Loucy (cell line): ENCODE measurements around the gene PSEN1.

Source experiments
- H2AFZ ChIP-seq: fragments of 200-600 bp; sonication (generic); 2 replicates; pipeline ENCODE4 v1.6.0; 2016; ENCODE audit warnings: antibody characterized with exemption, mild to moderate bottlenecking, low read length, moderate library complexity
- H3F3A ChIP-seq: fragments of 200-600 bp; 2 replicates; pipeline ENCODE4 v1.6.0; 2016; ENCODE audit warnings: antibody characterized with exemption, low read depth, mild to moderate bottlenecking
- H3K27me3 ChIP-seq: fragments of 200-600 bp; sonication (generic); 2 replicates; pipeline ENCODE4 v1.6.1; 2014; ENCODE audit warnings: low read length, mild to moderate bottlenecking; ENCODE audit not compliant: insufficient read depth, poor library complexity, severe bottlenecking
- H3K36me3 ChIP-seq: fragments of 200-600 bp; sonication (generic); 2 replicates; pipeline ENCODE4 v1.6.1; 2016; ENCODE audit warnings: low read length; ENCODE audit not compliant: insufficient read depth
- H3K4me1 ChIP-seq: fragments of 200-600 bp; sonication (generic); 2 replicates; pipeline ENCODE4 v1.5.1; 2014; ENCODE audit warnings: low read length, mild to moderate bottlenecking; ENCODE audit not compliant: insufficient read depth, poor library complexity, severe bottlenecking
- H3K4me2 ChIP-seq: fragments of 200-600 bp; sonication (generic); 2 replicates; pipeline ENCODE4 v1.6.0; 2014; ENCODE audit warnings: antibody characterized with exemption, low read length, low read depth, mild to moderate bottlenecking; ENCODE audit not compliant: poor library complexity, severe bottlenecking
- H3K4me3 ChIP-seq: fragments of 200-600 bp; sonication (generic); 2 replicates; pipeline ENCODE4 v1.5.1; 2014; ENCODE audit warnings: low read length, mild to moderate bottlenecking, mixed read lengths; ENCODE audit not compliant: poor library complexity, severe bottlenecking
- H3K79me2 ChIP-seq: fragments of 200-600 bp; sonication (generic); 2 replicates; pipeline ENCODE4 v1.6.1; 2014; ENCODE audit warnings: low read length; ENCODE audit not compliant: insufficient read depth
- H3K9ac ChIP-seq: fragments of 200-600 bp; sonication (generic); 2 replicates; pipeline ENCODE4 v1.6.0; 2014; ENCODE audit warnings: mild to moderate bottlenecking, low read depth, low read length, moderate library complexity; ENCODE audit not compliant: poor library complexity, severe bottlenecking
- H3K9me2 ChIP-seq: fragments of 200-600 bp; sonication (generic); replicated peaks from 2 replicates; pipeline ENCODE4 v1.6.1; 2016; ENCODE audit warnings: low read depth, low read length, mixed read lengths
- H3K9me3 ChIP-seq: fragments of 200-600 bp; sonication (generic); 2 replicates; pipeline ENCODE4 v1.6.1; 2014; ENCODE audit warnings: mild to moderate bottlenecking, antibody characterized with exemption, low read length, low read depth; ENCODE audit not compliant: insufficient read depth
- H4K20me1 ChIP-seq: fragments of 200-600 bp; sonication (generic); 2 replicates; pipeline ENCODE4 v1.6.0; 2014; ENCODE audit warnings: antibody characterized with exemption, low read length, mild to moderate bottlenecking; ENCODE audit not compliant: insufficient read depth, poor library complexity, severe bottlenecking
- CTCF ChIP-seq: fragments of 200-600 bp; sonication (generic); conservative IDR thresholded peaks from 2 replicates; pipeline ENCODE4 v1.5.1; 2014; ENCODE audit warnings: mild to moderate bottlenecking, antibody characterized with exemption, low read length
- EZH2phosphoT487 ChIP-seq: fragments of 200-600 bp; IDR thresholded peaks from 2 replicates; pipeline ENCODE4 v1.6.1; 2018; ENCODE audit warnings: antibody characterized with exemption, mild to moderate bottlenecking, moderate library complexity, borderline replicate concordance

Gene PSEN1

GRCh38 chr14:73258076-73258475 is 121.8 kb downstream of the PSEN1 start:
- no peak overlapping the region for H2AFZ ChIP-seq
- no peaks in the 10 kb centered on the region for H3K36me3 ChIP-seq
- H3K4me3 ChIP-seq, result no peak overlapping the region
- H3K27me3 ChIP-seq, result no peaks in the 10 kb centered on the region
- no peak overlapping the region for H3K9ac ChIP-seq
- no peaks in the 10 kb centered on the region for H3K4me1 ChIP-seq
- H3K9me3 ChIP-seq, result no peaks in the 10 kb centered on the region
- no peaks in the 10 kb centered on the region for H4K20me1 ChIP-seq
- no peak overlapping the region for H3K4me2 ChIP-seq
- H3K9me2 ChIP-seq, result no peaks in the 10 kb centered on the region
- H3K79me2 ChIP-seq, result no peaks in the 10 kb centered on the region
- no peaks in the 10 kb centered on the region for H3F3A ChIP-seq
- TF ChIP-seq EZH2phosphoT487, result no peak
- no peak for TF ChIP-seq CTCF

GRCh38 chr14:73258845-73259611 is 122.7 kb downstream of the PSEN1 start:
- Histone ChIP-seq H3K9ac (no peak overlapping the region), H3K4me3 (no peak overlapping the region), H3K36me3 (no peaks in the 10 kb centered on the region), H4K20me1 (no peaks in the 10 kb centered on the region), H3K79me2 (no peaks in the 10 kb centered on the region), H3K4me2 (no peak overlapping the region), H2AFZ (no peak overlapping the region), H3K4me1 (no peaks in the 10 kb centered on the region), H3K9me2 (no peaks in the 10 kb centered on the region), H3K9me3 (no peaks in the 10 kb centered on the region), H3F3A (no peaks in the 10 kb centered on the region), H3K27me3 (no peaks in the 10 kb centered on the region)
- TF ChIP-seq CTCF (no peak), EZH2phosphoT487 (no peak)

- Histone ChIP-seq H3K27me3 (no peaks in the 10 kb centered on the region), H3K9me2 (no peaks in the 10 kb centered on the region), H3K4me1 (no peaks in the 10 kb centered on the region), H3K4me2 (no peak overlapping the region), H3K79me2 (no peaks in the 10 kb centered on the region), H3K36me3 (no peaks in the 10 kb centered on the region), H2AFZ (no peak overlapping the region), H3F3A (no peaks in the 10 kb centered on the region), H3K4me3 (no peak overlapping the region), H4K20me1 (no peaks in the 10 kb centered on the region), H3K9me3 (no peaks in the 10 kb centered on the region), H3K9ac (no peak overlapping the region)
- TF ChIP-seq EZH2phosphoT487 (no peak), CTCF (no peak)
Observed at GRCh38 chr14:73259837-73260236, 123.5 kb downstream of the PSEN1 start.
